GM12874 (cell line): ENCODE measurements around the gene P2RY6.

ENCODE experiments used
- CTCF ChIP-seq: IDR thresholded peaks from 2 replicates; pipeline ENCODE4 v1.5.1; 2011; ENCODE audit warnings: low read depth, mild to moderate bottlenecking, control low read depth, low read length, moderate library complexity; ENCODE audit not compliant: insufficient read depth

The P2RY6 gene

DNA sequence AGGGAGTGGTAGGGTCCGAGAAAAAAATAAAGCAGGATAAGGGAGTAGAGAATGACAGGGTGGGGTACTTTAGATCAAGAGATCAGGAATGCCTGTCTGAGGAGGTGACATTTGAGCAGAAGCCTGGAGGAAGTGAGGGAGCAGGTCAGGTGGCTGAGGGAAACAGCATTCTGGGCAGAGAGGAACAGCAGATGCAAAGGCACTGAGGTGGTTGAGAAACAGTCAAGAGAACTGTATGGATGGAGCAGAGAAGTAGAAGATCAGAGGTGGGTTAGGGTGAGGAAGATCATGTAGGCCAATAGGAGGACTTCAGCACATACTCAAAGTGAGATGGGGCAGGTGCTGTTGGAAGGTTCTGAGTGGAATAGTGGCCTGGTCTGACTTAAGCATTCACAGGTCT lies 44.3 kb downstream of the P2RY6 start:
- no peak for TF ChIP-seq CTCF

DNA sequence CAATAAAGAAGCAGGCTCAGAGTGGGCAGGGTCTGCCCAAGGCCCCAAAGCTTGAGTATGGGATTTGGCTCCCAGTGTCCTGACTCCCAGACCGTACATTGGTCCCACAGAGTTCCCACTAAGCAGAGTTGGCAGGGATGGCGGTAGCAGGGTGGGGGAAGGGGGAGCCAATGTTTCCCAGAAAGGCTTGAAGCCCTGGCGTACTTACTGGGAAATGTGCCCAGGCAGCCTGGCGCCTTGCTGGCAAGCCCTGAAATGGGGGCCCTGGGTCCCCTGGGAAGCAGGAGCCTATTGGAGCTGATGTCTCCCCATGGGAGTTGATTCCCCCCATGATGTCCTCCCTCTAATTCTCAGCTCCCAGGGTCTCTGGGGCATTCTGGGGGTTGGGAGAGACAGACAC lies 45.2 kb downstream of the P2RY6 start:
- no peak for TF ChIP-seq CTCF

DNA sequence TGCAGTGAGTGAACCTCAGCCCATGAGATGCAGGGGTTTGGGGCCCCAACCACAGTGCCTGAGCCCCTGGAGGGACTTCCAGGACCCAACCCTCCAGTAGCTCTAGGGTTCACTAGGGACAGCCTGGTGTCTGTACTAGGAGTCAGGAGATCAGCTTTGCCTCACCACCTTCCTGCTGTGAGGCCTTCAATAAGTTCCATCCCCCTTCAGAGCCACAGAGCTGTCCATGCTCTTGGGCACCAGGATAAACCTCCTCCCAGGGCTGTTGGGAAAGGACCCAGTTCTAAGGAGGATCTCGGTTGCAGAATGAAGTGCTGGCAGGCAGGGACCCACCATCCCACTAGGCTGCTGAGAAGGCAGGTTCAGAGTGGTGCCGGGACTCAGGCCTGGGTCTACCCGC lies 45.7 kb downstream of the P2RY6 start:
- TF ChIP-seq CTCF, result no peak

DNA sequence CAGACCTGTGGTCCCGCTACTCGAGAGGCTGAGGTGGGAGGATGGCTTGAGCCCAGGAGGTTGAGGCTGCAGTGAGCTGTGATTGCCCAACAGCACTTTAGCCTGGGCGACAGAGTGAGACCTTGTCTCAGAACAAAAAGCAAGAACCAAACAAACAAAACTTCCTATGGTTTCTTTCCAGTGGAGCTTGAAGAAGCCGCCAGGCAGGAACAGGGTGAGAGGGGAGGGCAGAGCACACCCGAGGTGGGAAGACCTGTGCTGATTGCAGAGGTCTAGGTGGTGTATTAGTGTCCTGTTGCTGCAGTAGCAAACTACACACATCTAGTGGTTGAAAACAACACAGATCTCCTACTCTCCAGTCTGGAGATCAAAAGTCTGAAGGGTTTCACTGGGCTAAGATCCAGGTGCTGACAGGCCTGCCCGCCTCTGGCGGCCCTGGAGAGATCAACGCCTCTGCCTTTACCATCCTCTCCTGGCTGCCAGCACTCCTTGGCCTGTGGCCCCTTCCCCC lies 46.4 kb downstream of the P2RY6 start:
- no peak for TF ChIP-seq CTCF

DNA sequence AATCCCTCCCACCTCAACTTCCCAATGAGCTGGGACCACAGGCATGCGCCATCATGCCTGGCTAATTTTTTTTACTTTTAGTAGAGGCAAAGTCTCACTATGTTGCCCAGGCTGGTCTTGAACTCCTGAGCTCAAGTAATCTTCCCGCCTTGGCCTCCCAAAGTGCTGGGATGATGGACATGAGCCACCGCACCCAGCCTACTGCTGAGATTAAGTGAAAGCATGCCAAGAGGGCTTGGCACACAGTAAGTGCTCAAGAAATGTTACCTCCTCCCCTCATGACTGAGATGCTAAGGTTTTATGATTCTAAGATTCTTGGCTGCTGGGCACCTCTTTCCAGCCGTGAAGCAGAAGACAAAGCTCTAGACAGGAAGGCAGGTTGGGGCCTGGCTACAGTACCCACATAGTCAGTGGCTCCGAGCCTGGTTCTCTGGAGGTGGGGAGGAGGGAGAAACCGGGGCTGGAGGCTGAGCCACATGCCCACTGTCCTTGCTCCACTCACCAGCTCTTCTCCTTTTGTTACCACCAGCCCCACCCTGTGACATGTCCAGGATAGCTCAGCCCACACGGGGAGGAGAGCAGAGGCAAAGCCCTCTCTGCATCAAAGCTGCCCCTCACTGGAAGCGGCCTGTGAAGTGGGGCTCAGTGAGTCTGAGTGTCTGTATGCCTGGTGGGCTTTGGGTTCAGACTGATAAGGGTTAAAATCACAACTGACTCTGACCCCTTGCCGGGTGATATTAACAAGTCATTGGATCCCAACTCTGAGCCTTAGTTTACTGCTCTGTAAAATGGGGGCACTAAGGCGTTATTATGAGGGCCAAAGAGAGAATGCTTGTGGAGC lies 48.8 kb downstream of the P2RY6 start:
- no peak for TF ChIP-seq CTCF

DNA sequence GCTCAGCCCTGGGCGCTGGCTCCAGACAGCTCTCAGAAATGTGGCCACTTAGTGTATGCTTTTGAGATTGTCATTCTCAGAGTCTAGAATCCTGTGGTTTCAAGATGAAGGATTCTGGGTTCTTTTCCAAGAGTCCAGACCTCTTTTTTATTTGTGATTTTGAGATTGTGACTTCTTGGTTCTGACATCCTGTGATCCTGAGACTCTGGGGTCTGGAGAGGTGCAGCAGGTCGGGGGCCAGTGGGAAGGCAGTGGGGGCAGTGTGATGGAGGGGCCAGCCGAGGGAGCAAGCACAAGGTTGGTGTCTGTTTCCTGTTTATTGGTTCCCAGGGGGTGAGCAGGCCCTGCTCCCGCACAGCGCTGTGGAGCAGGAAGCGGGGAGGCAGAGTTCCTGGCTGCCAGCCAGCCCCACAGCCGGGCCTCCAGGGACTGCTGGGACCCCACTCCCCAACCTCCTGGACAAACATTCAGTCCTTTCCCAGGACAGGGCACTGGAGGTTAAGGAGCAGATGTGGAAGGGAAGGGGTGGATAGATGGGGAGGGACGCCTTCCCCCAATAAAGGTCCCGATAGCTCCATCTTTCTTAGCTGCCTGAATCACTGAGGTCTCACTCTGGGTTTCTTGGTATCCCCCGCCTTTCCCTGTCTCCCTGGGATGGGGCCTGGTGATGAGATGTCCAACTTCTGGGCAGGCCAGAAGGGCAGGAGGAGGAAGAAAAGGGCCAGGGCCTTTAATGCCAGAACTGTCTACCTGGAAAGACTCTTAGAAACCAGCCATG lies 49.7 kb downstream of the P2RY6 start:
- TF ChIP-seq CTCF, result no peak

GRCh38 chr11:73322382-73323306 lies 50.5 kb downstream of the P2RY6 start:
- no peak for TF ChIP-seq CTCF
